GM12874 (cell line): ENCODE measurements around the gene NEAT1.

Experiments
- CTCF ChIP-seq: IDR thresholded peaks from 2 replicates; pipeline ENCODE4 v1.5.1; 2011; ENCODE audit warnings: low read depth, mild to moderate bottlenecking, control low read depth, low read length, moderate library complexity; ENCODE audit not compliant: insufficient read depth

NEAT1 gene

GRCh38 chr11:65423516-65424204, 1.1 kb downstream of the NEAT1 start:
- no peak for TF ChIP-seq CTCF

GRCh38 chr11:65424205-65425104, 1.9 kb downstream of the NEAT1 start:
- no peak for TF ChIP-seq CTCF

GRCh38 chr11:65425105-65425970, 2.7 kb downstream of the NEAT1 start:
- TF ChIP-seq CTCF: no peak

- no peak for TF ChIP-seq CTCF
Measured at GRCh38 chr11:65425971-65426838, 3.6 kb downstream of the NEAT1 start.

- TF ChIP-seq CTCF: no peak
Measured at GRCh38 chr11:65426839-65427690, 4.5 kb downstream of the NEAT1 start.
